T-cell (primary cell): ENCODE measurements around the gene CPA4. TPM values are rescaled to one million over a fixed set of nuclear protein-coding genes. Genes with fewer than 3 reads are reported as not detected.

ENCODE experiments used
- ATAC-seq, 4 experiments: fragments of 200-7000 bp in 3 of 4; fragments of 150-1000 bp in 1 of 4; cut with Tn5 transposase; replicated peaks in 1 of 4; 1 replicate in 3 of 4; 2 replicates in 1 of 4; pipeline ENCODE4 v1.10.0; 2021; ENCODE audit warnings: moderate library complexity in 3 of 4, mild to moderate bottlenecking in 2 of 4, moderate number of reproducible peaks in 1 of 4
- CTCF ChIA-PET, 2 donors: fragments of 300-600 bp; sonication (Branson Sonifier 250); formaldehyde crosslinking; loops; one replicate each; lab custom pipeline; 2022; ENCODE audit warnings: antibody characterized with exemption in 2 of 2; lab: Charles Lee
- POLR2A ChIA-PET, 2 donors: fragments of 300-600 bp; sonication (Branson Sonifier 250); formaldehyde crosslinking; loops; one replicate each; lab custom pipeline; 2022; ENCODE audit warnings: antibody characterized with exemption in 2 of 2; lab: Charles Lee
- DNase-seq, 35 experiments: peaks; one replicate each; pipeline versions ENCODE4 v3.0.0 to v3.0.0-alpha.2; 2013 to 2023
- H3K27ac ChIP-seq: one replicate; pipeline ENCODE4 v1.5.1; 2013; ENCODE audit warnings: low read length
- H3K27me3 ChIP-seq, 2 experiments: replicated peaks in 1 of 2; 1 replicate in 1 of 2; 2 replicates in 1 of 2; pipeline versions ENCODE4 v1.6.1 to v1.7.0; 2013; ENCODE audit warnings: low read length in 1 of 2, mixed read lengths in 1 of 2; ENCODE audit not compliant: control insufficient read depth in 2 of 2, insufficient read depth in 2 of 2; ENCODE audit errors: extremely low read depth in 1 of 2
- H3K36me3 ChIP-seq, 2 donors: 1 replicate in 1 of 2; 2 replicates in 1 of 2; pipeline versions ENCODE4 v1.6.1 to v1.7.0; 2013; ENCODE audit warnings: low read length in 1 of 2; ENCODE audit not compliant: control insufficient read depth in 2 of 2, insufficient read depth in 1 of 2; ENCODE audit errors: extremely low read depth in 1 of 2
- H3K4me1 ChIP-seq, 2 experiments: 1 replicate in 1 of 2; 2 replicates in 1 of 2; pipeline versions ENCODE4 v1.6.1 to v1.7.0; 2013; ENCODE audit warnings: low read length in 2 of 2, mixed read lengths in 1 of 2; ENCODE audit not compliant: insufficient read depth in 2 of 2, control insufficient read depth in 1 of 2; ENCODE audit errors: extremely low read depth in 1 of 2
- H3K4me3 ChIP-seq, 2 donors: 1 replicate in 1 of 2; 2 replicates in 1 of 2; pipeline versions ENCODE4 v1.5.1 to v1.7.0; 2013; ENCODE audit warnings: mild to moderate bottlenecking in 2 of 2, low read length in 1 of 2, moderate library complexity in 1 of 2; ENCODE audit not compliant: control insufficient read depth in 1 of 2; ENCODE audit errors: extremely low read depth in 1 of 2
- H3K9me3 ChIP-seq: 2 replicates; pipeline ENCODE4 v1.7.0; 2013
- H3K27ac Mint-ChIP-seq, 2 donors: one replicate each; pipeline ENCODE4 v1.8.0; 2020 to 2021; ENCODE audit warnings: mild to moderate bottlenecking in 2 of 2, mixed read lengths in 2 of 2
- H3K27me3 Mint-ChIP-seq, 2 donors: one replicate each; pipeline ENCODE4 v1.8.0; 2021 to 2022; ENCODE audit warnings: mixed read lengths in 2 of 2
- H3K36me3 Mint-ChIP-seq: one replicate; pipeline ENCODE4 v1.8.0; 2021; ENCODE audit warnings: mixed read lengths
- H3K4me1 Mint-ChIP-seq, 3 donors: one replicate each; pipeline ENCODE4 v1.8.0; 2020 to 2022; ENCODE audit warnings: mixed read lengths in 3 of 3, mild to moderate bottlenecking in 1 of 3
- H3K4me3 Mint-ChIP-seq, 3 donors: one replicate each; pipeline ENCODE4 v1.8.0; 2020 to 2022; ENCODE audit warnings: mild to moderate bottlenecking in 3 of 3, mixed read lengths in 3 of 3, moderate library complexity in 3 of 3
- H3K9me3 Mint-ChIP-seq, 3 donors: one replicate each; pipeline ENCODE4 v1.8.0; 2020 to 2022; ENCODE audit warnings: mixed read lengths in 3 of 3
- WGBS: methylation state at CpG from one replicate; pipeline ENCODE4 v1.1.5; 2013; ENCODE audit warnings: missing lambda C conversion rate; ENCODE audit not compliant: insufficient coverage; 5-methylcytosine and 5-hydroxymethylcytosine counted together
- total RNA-seq, 35 experiments: library from RNA in 6 of 35; stranded (reverse) in 6 of 35; fragments of 120-200 nt in 1 of 35; gene quantifications; one replicate each; pipeline versions ENCODE4 v1.2.1 to v1.2.4 and lab custom pipeline; 2013 to 2026

CPA4 gene
- total RNA-seq, 5 donors from 2014 or later (not counting 1 experiment from before 2014, with no cell fraction given), result 0.23 TPM; not detected in 4

GRCh38 chr7:130342701-130343380 is 49.9 kb downstream of the CPA4 start:
- Histone ChIP-seq H3K9me3 (no peaks in the 10 kb centered on the region), H3K4me1 (no peaks in the 10 kb centered on the region), H3K36me3 (no peaks in the 10 kb centered on the region), H3K4me3 (no peak overlapping the region), H3K27ac (no peak overlapping the region), H3K27me3 (peaks cover 0 to 13% of the 10 kb centered on the region in 2 experiments)
- no peak for ATAC-seq
- POLR2A ChIA-PET, result interaction anchor here in 1 of 2 donors (0.6 kb wide), 1 partner anchor 53 kb away, joined by 3 read pairs; no protein-coding TSS in a partner anchor
- H3K27me3 Mint-ChIP-seq, result peaks cover 0 to 3% of the 10 kb centered on the region in 2 donors
- no peaks in the 10 kb centered on the region for H3K4me1 Mint-ChIP-seq
- CTCF ChIA-PET, result no interaction called here
- H3K36me3 Mint-ChIP-seq, result no peaks in the 10 kb centered on the region
- H3K4me3 Mint-ChIP-seq, result no peak overlapping the region
- peaks cover 0 to 5% (median 0%) of the 10 kb centered on the region in 3 donors for H3K9me3 Mint-ChIP-seq
- DNase-seq, result no peak
- no CpG with 5 or more reads among the region's 3 CpGs for WGBS
- H3K27ac Mint-ChIP-seq, result no peak overlapping the region

GRCh38 chr7:130344271-130344866 is 51.4 kb downstream of the CPA4 start, which contains the start of gene CPA5:
TSS of gene CPA5 (plus strand) at chr7:130344816. CDS start at chr7:130346486, 1,670 bp downstream.
- POLR2A ChIA-PET, result interaction anchor here in 1 of 2 donors (0.6 kb wide), 1 partner anchor 30 kb away, joined by 4 read pairs; no protein-coding TSS in a partner anchor
- Mint-ChIP-seq H3K36me3 (no peaks in the 10 kb centered on the region), H3K27me3 (peaks cover 0 to 3% of the 10 kb centered on the region in 2 donors), H3K4me3 (no peak within 1 kb of the TSS), H3K9me3 (peaks cover 0 to 5% (median 0%) of the 10 kb centered on the region in 3 donors), H3K27ac (no peak within 1 kb of the TSS), H3K4me1 (no peaks in the 10 kb centered on the region)
- Histone ChIP-seq H3K36me3 (no peaks in the 10 kb centered on the region), H3K4me1 (no peaks in the 10 kb centered on the region), H3K4me3 (no peak within 1 kb of the TSS), H3K9me3 (no peaks in the 10 kb centered on the region), H3K27ac (no peak within 1 kb of the TSS), H3K27me3 (peaks cover 0 to 15% of the 10 kb centered on the region in 2 experiments)
- no peak for DNase-seq
- no peak for ATAC-seq
- CTCF ChIA-PET, result no interaction called here
- WGBS, result 100% methylated on average over 1 of the region's 5 CpGs

GRCh38 chr7:130345136-130345535 is 52.2 kb downstream of the CPA4 start:
- H3K36me3 ChIP-seq, result no peaks in the 10 kb centered on the region
- no peak overlapping the region for H3K27ac Mint-ChIP-seq
- no peaks in the 10 kb centered on the region for H3K9me3 ChIP-seq
- ChIA-PET POLR2A (no interaction called here), CTCF (interaction anchor here in 1 of 2 donors (0.6 kb wide), 1 partner anchor 46 kb away, joined by 4 read pairs; no protein-coding TSS in a partner anchor)
- ATAC-seq, result no peak
- H3K9me3 Mint-ChIP-seq, result peaks cover 0 to 5% (median 0%) of the 10 kb centered on the region in 3 donors
- DNase-seq, result no peak
- WGBS, result 71% methylated on average over 1 of the region's 8 CpGs
- H3K27me3 ChIP-seq, result peaks cover 0 to 19% of the 10 kb centered on the region in 2 experiments
- H3K27me3 Mint-ChIP-seq, result peaks cover 0 to 7% of the 10 kb centered on the region in 2 donors
- H3K36me3 Mint-ChIP-seq, result no peaks in the 10 kb centered on the region
- H3K27ac ChIP-seq, result no peak overlapping the region
- H3K4me1 ChIP-seq, result no peaks in the 10 kb centered on the region
- no peak overlapping the region for H3K4me3 ChIP-seq
- no peak overlapping the region for H3K4me3 Mint-ChIP-seq
- peaks cover 0 to 3% (median 0%) of the 10 kb centered on the region in 3 donors for H3K4me1 Mint-ChIP-seq

- Mint-ChIP-seq H3K36me3 (no peaks in the 10 kb centered on the region), H3K4me3 (no peak overlapping the region), H3K9me3 (peaks cover 0 to 5% (median 0%) of the 10 kb centered on the region in 3 donors), H3K27me3 (peaks cover 0 to 9% of the 10 kb centered on the region in 2 donors), H3K4me1 (peaks cover 0 to 5% (median 2%) of the 10 kb centered on the region in 3 donors), H3K27ac (no peak overlapping the region)
- ChIA-PET POLR2A (no interaction called here), CTCF (interaction anchor here in 1 of 2 donors (0.6 kb wide), 1 partner anchor 46 kb away, joined by 4 read pairs; no protein-coding TSS in a partner anchor)
- DNase-seq (no peak), ATAC-seq (no peak)
- no peak overlapping the region for H3K27ac ChIP-seq
- H3K4me1 ChIP-seq, result peaks cover 0 to under 1% of the 10 kb centered on the region in 2 experiments
- H3K36me3 ChIP-seq, result no peaks in the 10 kb centered on the region
- peaks cover 0 to 25% of the 10 kb centered on the region in 2 experiments for H3K27me3 ChIP-seq
- no peaks in the 10 kb centered on the region for H3K9me3 ChIP-seq
- WGBS, result 74% methylated on average over 2 of the region's 5 CpGs
- no peak overlapping the region for H3K4me3 ChIP-seq
Observed at GRCh38 chr7:130345725-130346124, 52.8 kb downstream of the CPA4 start.

- Histone ChIP-seq H3K9me3 (no peaks in the 10 kb centered on the region), H3K36me3 (no peaks in the 10 kb centered on the region), H3K27me3 (peaks cover 0 to 30% of the 10 kb centered on the region in 2 experiments), H3K27ac (no peak overlapping the region), H3K4me3 (no peak overlapping the region), H3K4me1 (peaks cover 0 to 6% of the 10 kb centered on the region in 2 experiments)
- DNase-seq (no peak), ATAC-seq (peak in 1 of 4 experiments; percentile 6)
- ChIA-PET POLR2A (no interaction called here), CTCF (no interaction called here)
- Mint-ChIP-seq H3K27me3 (peaks cover 0 to 12% of the 10 kb centered on the region in 2 donors), H3K4me3 (no peak overlapping the region), H3K4me1 (peaks cover 0 to 9% (median 6%) of the 10 kb centered on the region in 3 donors), H3K9me3 (peaks cover 0 to 5% (median 0%) of the 10 kb centered on the region in 3 donors), H3K36me3 (no peaks in the 10 kb centered on the region), H3K27ac (no peak overlapping the region)
- WGBS, result 84% methylated on average over 9 of the region's 10 CpGs
Observed at GRCh38 chr7:130346177-130346905, 53.4 kb downstream of the CPA4 start.

- no peak for DNase-seq
- ChIA-PET POLR2A (no interaction called here), CTCF (no interaction called here)
- ATAC-seq, result no peak
- peaks cover 0 to 34% of the 10 kb centered on the region in 2 experiments for H3K27me3 ChIP-seq
- H3K4me3 ChIP-seq, result no peak overlapping the region
- no peaks in the 10 kb centered on the region for H3K36me3 Mint-ChIP-seq
- no peaks in the 10 kb centered on the region for H3K36me3 ChIP-seq
- H3K9me3 Mint-ChIP-seq, result no peaks in the 10 kb centered on the region
- no peak overlapping the region for H3K27ac ChIP-seq
- H3K9me3 ChIP-seq, result no peaks in the 10 kb centered on the region
- 49% methylated on average over 3 of the region's 12 CpGs for WGBS
- peaks cover 0 to 12% of the 10 kb centered on the region in 2 donors for H3K27me3 Mint-ChIP-seq
- H3K4me3 Mint-ChIP-seq, result no peak overlapping the region
- peaks cover 0 to 11% (median 8%) of the 10 kb centered on the region in 3 donors for H3K4me1 Mint-ChIP-seq
- peaks cover 0 to 7% of the 10 kb centered on the region in 2 experiments for H3K4me1 ChIP-seq
- no peak overlapping the region for H3K27ac Mint-ChIP-seq
Observed at GRCh38 chr7:130346941-130347340, 54.0 kb downstream of the CPA4 start.
